ENCODE results near the gene GRIK4.

GRCh38 chr11:120759046-120759445 is 247.5 kb downstream of the GRIK4 start:
- TF ChIP-seq CTCF (conservative IDR thresholded peaks at IDR 0.05 in 1 of 2, IDR thresholded peaks at IDR 0.05 in 1 of 2; ENCODE audit: extremely low read depth in 1 of 2, insufficient read depth in 1 of 2, low read depth in 1 of 2, low read length in 2 of 2): no peak
- TF ChIP-seq EZH2 (IDR thresholded peaks at IDR 0.05; ENCODE audit: borderline replicate concordance, low read length): no peak

Data from mammary epithelial cell (primary cell).